A549 (cell line): ENCODE measurements around the gene ATP10D. TPM values are rescaled to one million over a fixed set of nuclear protein-coding genes. Genes with fewer than 3 reads are reported as not detected.

ENCODE experiments used
- ATAC-seq, 2 experiments: fragments of 200-7000 bp in 1 of 2; fragments of >200 bp in 1 of 2; cut with Nextera tagmentation in 1 of 2; cut with Tn5 transposase in 1 of 2; 3 replicates each; pipeline versions ENCODE4 v1.8.0 to v1.9.1; 2018 to 2020; ENCODE audit warnings: mild to moderate bottlenecking in 1 of 2, moderate library complexity in 1 of 2
- CTCF ChIA-PET: fragments of 300-600 bp; sonication (Branson Sonifier 250); formaldehyde crosslinking; extraction: SDS; loops from one replicate; lab custom pipeline; 2021; ENCODE audit warnings: antibody characterized with exemption, inconsistent platforms; lab: Yijun Ruan, JAX
- POLR2A ChIA-PET: fragments of 350-600 bp; formaldehyde crosslinking; extraction: SDS; loops from one replicate; lab custom pipeline; 2021; ENCODE audit warnings: antibody characterized with exemption, inconsistent platforms; lab: Yijun Ruan, JAX
- DNase-seq, 2 experiments: peaks; one replicate each; pipeline versions ENCODE4 v3.0.0 to v3.0.0-alpha.2; 2011 to 2016; ENCODE audit warnings: low read depth in 1 of 2, low spot score in 1 of 2
- FAIRE-seq: peaks from 2 replicates; lab custom pipeline; 2011; peaks lifted over from hg19 to GRCh38; lab: Jason Lieb, UNC
- H3K27ac ChIP-seq, 2 experiments: fragments of >200 bp; sonication (Bioruptor Twin); formaldehyde crosslinking; 3 replicates each; pipeline ENCODE4 v1.5.1; 2016 to 2017
- H3K4me1 ChIP-seq: fragments of >200 bp; sonication (Bioruptor Twin); formaldehyde crosslinking; 3 replicates; pipeline ENCODE4 v1.6.1; 2016
- H3K4me2 ChIP-seq: fragments of >200 bp; sonication (Bioruptor Twin); formaldehyde crosslinking; 3 replicates; pipeline ENCODE4 v1.6.1; 2016
- H3K4me3 ChIP-seq: fragments of >200 bp; sonication (Bioruptor Twin); formaldehyde crosslinking; 3 replicates; pipeline ENCODE4 v1.5.1; 2016
- H3K9me3 ChIP-seq: fragments of >200 bp; sonication (Bioruptor Twin); formaldehyde crosslinking; 3 replicates; pipeline ENCODE4 v1.6.1; 2016
- CEBPB ChIP-seq, 2 experiments: fragments of >200 bp in 1 of 2; sonication (Bioruptor Twin) in 1 of 2; formaldehyde crosslinking in 1 of 2; IDR thresholded peaks; 2 replicates each; pipeline ENCODE4 v1.6.1; 2012 to 2016
- CHD2 ChIP-seq: fragments of 150-350 bp; IDR thresholded peaks from 2 replicates; pipeline ENCODE4 v1.6.1; 2014; ENCODE audit warnings: low read length; ENCODE audit not compliant: partially characterized antibody
- CHD4 ChIP-seq: fragments of 200-600 bp; sonication (generic); IDR thresholded peaks from 2 replicates; pipeline ENCODE4 v1.6.1; 2016; ENCODE audit warnings: antibody characterized with exemption, mild to moderate bottlenecking, borderline replicate concordance
- EHMT2 ChIP-seq: fragments of 200-600 bp; sonication (generic); IDR thresholded peaks from 2 replicates; pipeline ENCODE4 v1.6.1; 2016; ENCODE audit warnings: antibody characterized with exemption, low read depth, mild to moderate bottlenecking, moderate library complexity
- FOSB ChIP-seq: fragments of 250-450 bp; sonication (Bioruptor Pico); IDR thresholded peaks from 2 replicates; pipeline ENCODE4 v1.5.0; 2020; ENCODE audit warnings: mild to moderate bottlenecking, moderate library complexity
- FOSL2 ChIP-seq, 2 experiments: fragments of 450-650 bp in 1 of 2; fragments of >200 bp in 1 of 2; sonication (Bioruptor Twin) in 1 of 2; formaldehyde crosslinking; IDR thresholded peaks; 2 replicates each; pipeline versions ENCODE4 v1.5.0 to v1.6.1; 2016 to 2020; ENCODE audit warnings: mild to moderate bottlenecking in 1 of 2, moderate library complexity in 1 of 2
- FOXS1 ChIP-seq: fragments of 250-450 bp; sonication (Bioruptor Pico); IDR thresholded peaks from 2 replicates; pipeline ENCODE4 v1.5.0; 2020; ENCODE audit warnings: mild to moderate bottlenecking, moderate library complexity
- GATA3 ChIP-seq: IDR thresholded peaks from 2 replicates; pipeline ENCODE4 v1.6.1; 2012; ENCODE audit warnings: borderline replicate concordance
- HDAC2 ChIP-seq: fragments of 200-600 bp; sonication (generic); IDR thresholded peaks from 2 replicates; pipeline ENCODE4 v1.6.1; 2016
- HOXA7 ChIP-seq: fragments of 250-450 bp; sonication (Bioruptor Pico); IDR thresholded peaks from 2 replicates; pipeline ENCODE4 v1.5.0; 2020; ENCODE audit warnings: mild to moderate bottlenecking, moderate library complexity
- HOXB13 ChIP-seq: fragments of 250-450 bp; sonication (Bioruptor Pico); IDR thresholded peaks from 2 replicates; pipeline ENCODE4 v1.5.0; 2020; ENCODE audit warnings: low read depth, mild to moderate bottlenecking, moderate library complexity
- HOXB5 ChIP-seq: fragments of 250-450 bp; sonication (Bioruptor Pico); IDR thresholded peaks from 2 replicates; pipeline ENCODE4 v1.5.0; 2020; ENCODE audit warnings: mild to moderate bottlenecking, moderate library complexity
- JUN ChIP-seq, 2 experiments: fragments of >200 bp; sonication (Bioruptor Twin); formaldehyde crosslinking; IDR thresholded peaks; 2 replicates in 1 of 2; 3 replicates in 1 of 2; pipeline ENCODE4 v1.6.1; 2016 to 2017
- JUNB ChIP-seq: fragments of >200 bp; sonication (Bioruptor Twin); formaldehyde crosslinking; IDR thresholded peaks from 2 replicates; pipeline ENCODE4 v1.6.1; 2016
- KDM1A ChIP-seq: fragments of 200-600 bp; sonication (generic); IDR thresholded peaks from 2 replicates; pipeline ENCODE4 v1.6.1; 2016; ENCODE audit warnings: low read depth, mild to moderate bottlenecking
- MAFK ChIP-seq: fragments of 450-650 bp; IDR thresholded peaks from 2 replicates; pipeline ENCODE4 v1.6.1; 2014; ENCODE audit not compliant: partially characterized antibody
- MAZ ChIP-seq: fragments of 150-350 bp; IDR thresholded peaks from 2 replicates; pipeline ENCODE4 v1.6.1; 2014; ENCODE audit warnings: antibody characterized with exemption, low read depth, low read length, borderline replicate concordance
- MYC ChIP-seq: IDR thresholded peaks from 2 replicates; pipeline ENCODE4 v1.6.1; 2012; ENCODE audit warnings: mild to moderate bottlenecking, inconsistent platforms, low read length, improper control_type of control experiment, borderline replicate concordance
- NPAS2 ChIP-seq: fragments of 250-450 bp; sonication (Bioruptor Pico); IDR thresholded peaks from 2 replicates; pipeline ENCODE4 v1.8.0; 2022; ENCODE audit warnings: mild to moderate bottlenecking, moderate library complexity, borderline replicate concordance
- POLR2A ChIP-seq: IDR thresholded peaks from 2 replicates; pipeline ENCODE4 v1.6.1; 2012; ENCODE audit warnings: mild to moderate bottlenecking, low read length
- POLR2AphosphoS2 ChIP-seq: conservative IDR thresholded peaks from 2 replicates; pipeline ENCODE4 v1.6.1; 2012; ENCODE audit warnings: low read length, improper control_type of control experiment, inconsistent platforms
- RARB ChIP-seq: fragments of 250-450 bp; sonication (Bioruptor Pico); IDR thresholded peaks from 2 replicates; pipeline ENCODE4 v1.8.0; 2021; ENCODE audit warnings: mild to moderate bottlenecking, moderate library complexity
- RFX5 ChIP-seq: fragments of 450-650 bp; IDR thresholded peaks from 2 replicates; pipeline ENCODE4 v1.7.1; 2014; ENCODE audit warnings: antibody characterized with exemption, mild to moderate bottlenecking, moderate library complexity
- RNF2 ChIP-seq: fragments of 200-600 bp; sonication (generic); IDR thresholded peaks from 2 replicates; pipeline ENCODE4 v1.6.1; 2016; ENCODE audit warnings: low read depth, mild to moderate bottlenecking, antibody characterized with exemption, moderate library complexity, borderline replicate concordance
- TFCP2L1 ChIP-seq: fragments of 250-450 bp; sonication (Bioruptor Pico); IDR thresholded peaks from 2 replicates; pipeline ENCODE4 v1.5.0; 2021; ENCODE audit warnings: mild to moderate bottlenecking
- TP53 ChIP-seq: fragments of 250-450 bp; sonication (Bioruptor Pico); IDR thresholded peaks from 2 replicates; pipeline ENCODE4 v1.5.0; 2021; ENCODE audit warnings: mild to moderate bottlenecking, moderate library complexity
- ZNF302 ChIP-seq: fragments of 250-450 bp; sonication (Bioruptor Pico); IDR thresholded peaks from 2 replicates; pipeline ENCODE4 v1.9.0; 2021; ENCODE audit warnings: inconsistent platforms, mild to moderate bottlenecking, moderate library complexity
- WGBS: methylation state at CpG from one replicate; pipeline ENCODE4 v1.1.6; 2017; ENCODE audit errors: missing lambda C conversion rate; 5-methylcytosine and 5-hydroxymethylcytosine counted together
- polyA plus RNA-seq, 4 experiments: library from polyadenylated mRNA; depleted of rRNA in 3 of 4; stranded (reverse); fragments of >200 nt; fragmentation: RNase III in 1 of 4; extraction: RNeasy Plus Mini Kit Qiagen cat#74134 plus additional on column Dnase treatment in 1 of 4; gene quantifications; 2 replicates in 3 of 4; 3 replicates in 1 of 4; pipeline ENCODE4 v1.2.3, GENCODE V29; 2011 to 2017
- TF ChIP-seq, protein P1 (sequence below): fragments of 250-450 bp; sonication (Bioruptor Pico); IDR thresholded peaks from 2 replicates; pipeline ENCODE4 v1.5.0; 2020; ENCODE audit warnings: low read depth, mild to moderate bottlenecking, moderate library complexity
- TF ChIP-seq, protein P2 (sequence below): IDR thresholded peaks from 2 replicates; pipeline ENCODE4 v1.6.1; 2012
- TF ChIP-seq, protein P3 (sequence below): fragments of 250-450 bp; sonication (Bioruptor Pico); IDR thresholded peaks from 2 replicates; pipeline ENCODE4 v1.5.0; 2021; ENCODE audit warnings: mild to moderate bottlenecking, moderate library complexity, borderline replicate concordance
- TF ChIP-seq, protein P4 (sequence below): fragments of 200-600 bp; sonication (generic); IDR thresholded peaks from 2 replicates; pipeline ENCODE4 v1.6.1; 2016; ENCODE audit warnings: antibody characterized with exemption, mild to moderate bottlenecking, moderate library complexity

ATP10D gene
- polyA plus RNA-seq, 2 of the 4 experiments (the other 2 are of a cell fraction) = 2.7 to 6.8 TPM

DNA sequence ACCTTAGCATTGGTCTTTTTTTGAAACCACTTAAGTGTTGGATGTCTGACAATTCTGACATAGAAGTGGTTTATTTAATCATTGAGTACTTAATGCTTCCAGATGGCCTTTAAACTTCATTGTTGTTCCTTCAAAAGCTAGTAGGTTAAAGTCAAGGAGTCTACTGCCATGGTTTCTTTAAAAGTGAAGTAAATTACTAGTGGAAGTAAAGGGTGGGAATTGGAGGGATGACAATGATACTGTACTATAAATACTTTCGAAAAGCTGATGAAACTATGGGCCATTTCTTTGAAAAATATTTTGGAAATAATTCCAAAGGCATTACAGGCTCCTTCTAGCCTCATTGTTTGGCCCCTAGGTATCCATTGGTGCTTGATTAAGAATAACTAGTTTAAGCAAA is 51.9 kb downstream of the ATP10D start:
- no peaks in the 10 kb centered on the region for H3K9me3 ChIP-seq
- TF ChIP-seq POLR2A = no peak
- TF ChIP-seq JUN (IDR thresholded peaks at IDR 0.05) = no peak
- no peak for TF ChIP-seq MYC
- no peak for TF ChIP-seq ZNF302 (CRISPR knock-in tag)
- no peak for TF ChIP-seq CHD4
- no peak for TF ChIP-seq MAFK
- TF ChIP-seq, protein P1, sequence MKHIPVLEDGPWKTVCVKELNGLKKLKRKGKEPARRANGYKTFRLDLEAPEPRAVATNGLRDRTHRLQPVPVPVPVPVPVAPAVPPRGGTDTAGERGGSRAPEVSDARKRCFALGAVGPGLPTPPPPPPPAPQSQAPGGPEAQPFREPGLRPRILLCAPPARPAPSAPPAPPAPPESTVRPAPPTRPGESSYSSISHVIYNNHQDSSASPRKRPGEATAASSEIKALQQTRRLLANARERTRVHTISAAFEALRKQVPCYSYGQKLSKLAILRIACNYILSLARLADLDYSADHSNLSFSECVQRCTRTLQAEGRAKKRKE = no peak
- no peak for TF ChIP-seq NPAS2 (CRISPR knock-in tag)
- no peak for TF ChIP-seq RFX5
- no peak for TF ChIP-seq GATA3
- no peak for TF ChIP-seq KDM1A
- no peak for TF ChIP-seq RNF2
- TF ChIP-seq FOSL2 (IDR thresholded peaks at IDR 0.05) = no peak
- TF ChIP-seq FOSL2 (CRISPR knock-in tag; IDR thresholded peaks at IDR 0.05) = no peak
- no peak for TF ChIP-seq JUNB
- TF ChIP-seq TFCP2L1 = no peak
- TF ChIP-seq RARB (CRISPR knock-in tag) = no peak
- TF ChIP-seq, protein P2, sequence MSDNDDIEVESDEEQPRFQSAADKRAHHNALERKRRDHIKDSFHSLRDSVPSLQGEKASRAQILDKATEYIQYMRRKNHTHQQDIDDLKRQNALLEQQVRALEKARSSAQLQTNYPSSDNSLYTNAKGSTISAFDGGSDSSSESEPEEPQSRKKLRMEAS = no peak
- TF ChIP-seq POLR2AphosphoS2 = no peak
- TF ChIP-seq, protein P3, sequence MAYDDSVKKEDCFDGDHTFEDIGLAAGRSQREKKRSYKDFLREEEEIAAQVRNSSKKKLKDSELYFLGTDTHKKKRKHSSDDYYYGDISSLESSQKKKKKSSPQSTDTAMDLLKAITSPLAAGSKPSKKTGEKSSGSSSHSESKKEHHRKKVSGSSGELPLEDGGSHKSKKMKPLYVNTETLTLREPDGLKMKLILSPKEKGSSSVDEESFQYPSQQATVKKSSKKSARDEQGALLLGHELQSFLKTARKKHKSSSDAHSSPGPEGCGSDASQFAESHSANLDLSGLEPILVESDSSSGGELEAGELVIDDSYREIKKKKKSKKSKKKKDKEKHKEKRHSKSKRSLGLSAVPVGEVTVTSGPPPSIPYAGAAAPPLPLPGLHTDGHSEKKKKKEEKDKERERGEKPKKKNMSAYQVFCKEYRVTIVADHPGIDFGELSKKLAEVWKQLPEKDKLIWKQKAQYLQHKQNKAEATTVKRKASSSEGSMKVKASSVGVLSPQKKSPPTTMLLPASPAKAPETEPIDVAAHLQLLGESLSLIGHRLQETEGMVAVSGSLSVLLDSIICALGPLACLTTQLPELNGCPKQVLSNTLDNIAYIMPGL (CRISPR knock-in tag) = no peak
- WGBS = 4% methylated on average over 1 of the region's 1 CpG
- ChIA-PET CTCF (no interaction called here), POLR2A (no interaction called here)
- ATAC-seq = no peak
- H3K4me3 ChIP-seq = no peak overlapping the region
- no peak overlapping the region for H3K4me2 ChIP-seq
- H3K27ac ChIP-seq = no peak overlapping the region
- DNase-seq = no peak
- FAIRE-seq = no peak
- no peaks in the 10 kb centered on the region for H3K4me1 ChIP-seq

DNA sequence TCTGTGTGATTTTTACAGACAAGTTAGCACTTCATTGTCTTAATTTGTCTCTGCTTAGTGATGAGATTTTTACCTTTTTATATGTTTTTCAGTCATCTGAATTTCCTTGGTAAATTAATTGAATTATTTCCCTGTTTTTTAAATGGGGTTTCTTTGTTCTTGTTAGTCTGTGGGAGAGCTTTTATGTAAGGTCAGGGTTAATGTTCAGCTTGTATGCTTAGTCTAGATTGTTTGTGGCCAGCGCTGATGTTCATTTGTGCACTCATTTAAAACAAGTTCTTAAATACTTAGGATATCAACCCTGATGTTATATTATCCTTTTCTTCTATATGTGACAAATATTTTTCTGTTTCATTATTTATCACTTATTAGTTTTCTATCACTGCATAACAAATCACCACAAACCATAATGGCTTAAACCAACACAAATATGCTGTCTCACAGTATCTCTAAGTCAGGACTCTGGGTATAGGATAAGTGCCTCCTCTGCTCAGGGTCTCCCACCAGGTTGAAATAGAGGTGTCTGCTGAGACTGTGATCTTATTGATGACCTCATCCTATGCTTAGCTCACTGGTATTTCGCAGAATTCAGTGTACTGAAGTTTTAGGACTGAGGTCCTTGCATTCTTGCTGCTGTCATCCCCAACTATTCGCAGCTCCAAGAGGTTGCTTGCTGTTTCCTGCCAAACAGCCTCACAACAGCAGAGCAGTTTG is 53.2 kb downstream of the ATP10D start:
- H3K4me2 ChIP-seq = no peak overlapping the region
- no peaks in the 10 kb centered on the region for H3K4me1 ChIP-seq
- ATAC-seq (no peak), DNase-seq (no peak), FAIRE-seq (no peak)
- no peak overlapping the region for H3K4me3 ChIP-seq
- 71% methylated on average over 3 of the region's 3 CpGs for WGBS
- no peak overlapping the region for H3K27ac ChIP-seq
- CTCF ChIA-PET = interaction anchor here (1.2 kb wide), 1 partner anchor 11 kb away, joined by 3 read pairs; no protein-coding TSS in a partner anchor
- POLR2A ChIA-PET = no interaction called here
- H3K9me3 ChIP-seq = no peaks in the 10 kb centered on the region
- TF ChIP-seq, protein P4, sequence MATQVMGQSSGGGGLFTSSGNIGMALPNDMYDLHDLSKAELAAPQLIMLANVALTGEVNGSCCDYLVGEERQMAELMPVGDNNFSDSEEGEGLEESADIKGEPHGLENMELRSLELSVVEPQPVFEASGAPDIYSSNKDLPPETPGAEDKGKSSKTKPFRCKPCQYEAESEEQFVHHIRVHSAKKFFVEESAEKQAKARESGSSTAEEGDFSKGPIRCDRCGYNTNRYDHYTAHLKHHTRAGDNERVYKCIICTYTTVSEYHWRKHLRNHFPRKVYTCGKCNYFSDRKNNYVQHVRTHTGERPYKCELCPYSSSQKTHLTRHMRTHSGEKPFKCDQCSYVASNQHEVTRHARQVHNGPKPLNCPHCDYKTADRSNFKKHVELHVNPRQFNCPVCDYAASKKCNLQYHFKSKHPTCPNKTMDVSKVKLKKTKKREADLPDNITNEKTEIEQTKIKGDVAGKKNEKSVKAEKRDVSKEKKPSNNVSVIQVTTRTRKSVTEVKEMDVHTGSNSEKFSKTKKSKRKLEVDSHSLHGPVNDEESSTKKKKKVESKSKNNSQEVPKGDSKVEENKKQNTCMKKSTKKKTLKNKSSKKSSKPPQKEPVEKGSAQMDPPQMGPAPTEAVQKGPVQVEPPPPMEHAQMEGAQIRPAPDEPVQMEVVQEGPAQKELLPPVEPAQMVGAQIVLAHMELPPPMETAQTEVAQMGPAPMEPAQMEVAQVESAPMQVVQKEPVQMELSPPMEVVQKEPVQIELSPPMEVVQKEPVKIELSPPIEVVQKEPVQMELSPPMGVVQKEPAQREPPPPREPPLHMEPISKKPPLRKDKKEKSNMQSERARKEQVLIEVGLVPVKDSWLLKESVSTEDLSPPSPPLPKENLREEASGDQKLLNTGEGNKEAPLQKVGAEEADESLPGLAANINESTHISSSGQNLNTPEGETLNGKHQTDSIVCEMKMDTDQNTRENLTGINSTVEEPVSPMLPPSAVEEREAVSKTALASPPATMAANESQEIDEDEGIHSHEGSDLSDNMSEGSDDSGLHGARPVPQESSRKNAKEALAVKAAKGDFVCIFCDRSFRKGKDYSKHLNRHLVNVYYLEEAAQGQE = no peak
- TF ChIP-seq JUNB (no peak), TP53 (CRISPR knock-in tag) (no peak), HOXB5 (CRISPR knock-in tag) (no peak), CHD2 (no peak), MAZ (no peak), HDAC2 (no peak), HOXA7 (CRISPR knock-in tag) (no peak), RFX5 (no peak), HOXB13 (no peak), EHMT2 (no peak), CEBPB (IDR thresholded peaks at IDR 0.05) (no peak), FOXS1 (CRISPR knock-in tag) (no peak), RARB (CRISPR knock-in tag) (no peak), FOSB (CRISPR knock-in tag) (no peak), RNF2 (no peak), GATA3 (no peak)
- TF ChIP-seq, all 56 proteins: peak for 0
